ENCODE measurements around the gene TCFL5. TPM values are rescaled to one million over a fixed set of nuclear protein-coding genes. Genes with fewer than 3 reads are reported as not detected.

The TCFL5 gene
- total and polyA plus RNA-seq, 12 donors, result 3.5 to 12.0 (median 5.5) TPM

DNA sequence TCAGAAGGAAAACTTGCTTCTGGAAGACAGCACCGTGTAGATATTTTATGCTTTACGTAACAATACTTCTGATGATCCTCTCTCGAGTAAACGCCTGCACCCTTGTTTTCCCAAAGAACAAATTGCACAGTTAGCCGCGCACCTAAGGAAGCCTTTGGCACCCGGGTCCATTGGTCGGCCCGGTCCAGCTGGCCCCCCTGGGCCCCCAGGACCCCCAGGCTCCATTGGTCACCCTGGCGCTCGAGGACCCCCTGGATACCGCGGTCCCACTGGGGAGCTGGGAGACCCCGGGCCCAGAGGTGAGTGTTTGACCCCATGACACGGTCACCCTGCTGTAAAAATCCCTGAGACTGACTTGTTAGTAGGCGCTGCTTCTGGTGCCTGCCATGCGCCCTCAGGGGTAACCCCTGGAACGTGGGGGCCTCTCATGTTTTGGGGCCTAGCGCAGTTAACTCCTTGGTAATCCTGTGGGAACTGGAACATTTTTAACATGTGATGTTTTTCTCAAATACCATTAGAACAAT, 24.6 kb downstream of the TCFL5 start:
- H3K27ac ChIP-seq, result no peak overlapping the region
- 75 to 90% (median 86%) methylated on average over 17 to 19 of the region's 19 CpGs for WGBS, 4 donors
- intact Hi-C loops (cut with DNase I), result no loop called here
- no peak overlapping the region for H3K4me3 ChIP-seq
- TF ChIP-seq POLR2A (IDR thresholded peaks at IDR 0.05), result no peak
- TF ChIP-seq, protein P1, sequence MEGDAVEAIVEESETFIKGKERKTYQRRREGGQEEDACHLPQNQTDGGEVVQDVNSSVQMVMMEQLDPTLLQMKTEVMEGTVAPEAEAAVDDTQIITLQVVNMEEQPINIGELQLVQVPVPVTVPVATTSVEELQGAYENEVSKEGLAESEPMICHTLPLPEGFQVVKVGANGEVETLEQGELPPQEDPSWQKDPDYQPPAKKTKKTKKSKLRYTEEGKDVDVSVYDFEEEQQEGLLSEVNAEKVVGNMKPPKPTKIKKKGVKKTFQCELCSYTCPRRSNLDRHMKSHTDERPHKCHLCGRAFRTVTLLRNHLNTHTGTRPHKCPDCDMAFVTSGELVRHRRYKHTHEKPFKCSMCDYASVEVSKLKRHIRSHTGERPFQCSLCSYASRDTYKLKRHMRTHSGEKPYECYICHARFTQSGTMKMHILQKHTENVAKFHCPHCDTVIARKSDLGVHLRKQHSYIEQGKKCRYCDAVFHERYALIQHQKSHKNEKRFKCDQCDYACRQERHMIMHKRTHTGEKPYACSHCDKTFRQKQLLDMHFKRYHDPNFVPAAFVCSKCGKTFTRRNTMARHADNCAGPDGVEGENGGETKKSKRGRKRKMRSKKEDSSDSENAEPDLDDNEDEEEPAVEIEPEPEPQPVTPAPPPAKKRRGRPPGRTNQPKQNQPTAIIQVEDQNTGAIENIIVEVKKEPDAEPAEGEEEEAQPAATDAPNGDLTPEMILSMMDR (IDR thresholded peaks at IDR 0.05), result no peak
- no peaks in the 10 kb centered on the region for H3K36me3 ChIP-seq (replicated peaks in 1 of 2)
- no peaks in the 10 kb centered on the region for H3K4me1 ChIP-seq (replicated peaks in 1 of 2)
- no peaks in the 10 kb centered on the region for H3K9me3 ChIP-seq (replicated peaks in 1 of 3)
- no peaks in the 10 kb centered on the region for H3K27me3 ChIP-seq
- no peak for DNase-seq

DNA sequence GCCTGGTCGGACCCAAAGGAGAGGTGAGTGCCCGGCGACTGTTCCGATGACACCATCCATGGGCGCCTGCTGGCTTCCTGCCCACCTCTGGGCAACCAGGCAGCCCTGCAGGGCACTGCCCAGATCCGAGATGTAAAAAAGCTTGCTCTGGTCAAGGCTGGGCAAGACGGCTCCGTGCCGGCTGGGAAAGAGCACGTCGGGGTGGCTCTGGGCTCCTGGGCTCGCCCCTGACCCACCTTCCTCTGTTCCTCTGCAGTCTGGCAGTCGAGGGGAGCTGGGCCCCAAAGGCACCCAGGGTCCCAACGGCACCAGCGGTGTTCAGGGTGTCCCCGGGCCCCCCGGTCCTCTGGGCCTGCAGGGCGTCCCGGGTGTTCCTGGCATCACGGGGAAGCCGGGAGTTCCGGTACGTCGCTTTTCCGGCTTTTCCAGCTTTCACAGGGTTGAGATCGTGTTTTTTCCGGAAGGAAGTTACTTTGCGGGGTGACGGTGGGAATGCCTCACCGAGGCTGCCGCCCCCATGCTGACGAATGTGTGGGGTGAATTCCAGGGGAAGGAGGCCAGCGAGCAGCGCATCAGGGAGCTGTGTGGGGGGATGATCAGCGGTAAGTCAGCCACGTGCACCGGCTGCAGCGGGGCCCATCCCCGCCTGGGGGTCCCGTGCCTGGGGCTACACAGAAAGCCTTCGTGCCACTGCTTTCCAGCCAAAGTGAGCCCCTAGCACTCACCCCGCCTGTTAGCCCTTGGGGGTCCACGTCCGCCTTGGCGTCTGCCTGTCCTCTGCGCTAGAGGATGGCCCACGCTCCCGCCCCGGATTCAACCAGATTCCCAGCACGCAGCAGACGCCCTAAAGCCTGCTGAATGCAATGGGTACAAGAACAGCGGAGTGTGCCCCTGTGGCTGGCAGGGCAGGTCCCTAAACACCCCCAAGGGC, 25.4 kb downstream of the TCFL5 start:
- peak in 3 of 7 donors; percentile 9 to 13 (median 13) for DNase-seq
- Histone ChIP-seq H3K9me3 (replicated peaks in 1 of 3) (no peaks in the 10 kb centered on the region), H3K4me1 (replicated peaks in 1 of 2) (no peaks in the 10 kb centered on the region), H3K27me3 (no peaks in the 10 kb centered on the region), H3K4me3 (no peak overlapping the region), H3K36me3 (replicated peaks in 1 of 2) (no peaks in the 10 kb centered on the region), H3K27ac (no peak overlapping the region)
- intact Hi-C loops (cut with DNase I), result no loop called here
- 58 to 79% (median 78%) methylated on average over 29 to 52 of the region's 52 CpGs for WGBS, 4 donors
- TF ChIP-seq POLR2A (IDR thresholded peaks at IDR 0.05), result no peak
- TF ChIP-seq, protein P1 (IDR thresholded peaks at IDR 0.05), result no peak

DNA sequence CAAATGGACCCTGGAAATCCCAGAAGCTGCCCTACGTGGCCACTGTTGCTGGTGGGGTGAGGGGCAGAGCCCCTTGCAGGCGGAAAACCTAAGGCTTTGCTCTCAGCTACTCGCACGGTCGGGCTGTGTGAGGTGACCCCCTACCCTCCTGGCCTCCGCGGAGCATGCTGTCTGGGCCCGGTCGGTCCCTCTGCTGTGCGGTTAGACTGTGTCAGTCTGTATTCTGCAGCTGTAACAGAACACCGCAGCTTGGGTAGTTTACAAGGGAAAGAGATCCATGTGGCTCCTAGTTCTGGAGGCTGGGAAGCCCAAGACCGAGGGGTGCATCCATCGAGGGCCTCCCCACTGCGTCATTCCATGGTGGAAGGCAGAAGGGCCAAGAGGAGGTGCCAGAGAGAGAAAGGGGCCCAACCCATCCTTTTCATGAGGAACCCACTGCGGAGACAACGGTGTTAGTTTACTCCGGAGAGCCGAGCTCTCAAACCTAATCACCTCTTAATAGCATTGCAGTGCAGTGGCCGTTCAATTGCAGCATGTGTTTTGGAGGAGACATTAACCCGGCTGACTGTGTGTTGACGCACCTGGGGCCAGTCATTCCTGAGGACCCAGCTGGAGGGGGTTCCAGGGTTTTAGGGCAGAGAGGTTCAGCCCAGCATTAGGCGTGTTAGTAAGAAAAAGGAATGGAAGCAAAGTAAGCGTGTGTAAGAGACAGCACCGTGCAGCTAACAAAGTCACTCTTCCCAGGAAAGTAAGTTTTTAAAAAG, 26.5 kb downstream of the TCFL5 start:
- TF ChIP-seq, protein P1 (IDR thresholded peaks at IDR 0.05), result no peak
- TF ChIP-seq POLR2A (IDR thresholded peaks at IDR 0.05), result no peak
- no peaks in the 10 kb centered on the region for H3K36me3 ChIP-seq (replicated peaks in 1 of 2)
- no peak overlapping the region for H3K4me3 ChIP-seq
- H3K4me1 ChIP-seq (replicated peaks in 1 of 2), result no peaks in the 10 kb centered on the region
- intact Hi-C loops (cut with DNase I), result no loop called here
- H3K27ac ChIP-seq, result no peak overlapping the region
- DNase-seq, result peak in 2 of 7 donors; percentile 9 to 10
- no peaks in the 10 kb centered on the region for H3K9me3 ChIP-seq (replicated peaks in 1 of 3)
- H3K27me3 ChIP-seq, result no peaks in the 10 kb centered on the region
- 84 to 90% (median 86%) methylated on average over 13 to 24 of the region's 24 CpGs for WGBS, 4 donors

DNA sequence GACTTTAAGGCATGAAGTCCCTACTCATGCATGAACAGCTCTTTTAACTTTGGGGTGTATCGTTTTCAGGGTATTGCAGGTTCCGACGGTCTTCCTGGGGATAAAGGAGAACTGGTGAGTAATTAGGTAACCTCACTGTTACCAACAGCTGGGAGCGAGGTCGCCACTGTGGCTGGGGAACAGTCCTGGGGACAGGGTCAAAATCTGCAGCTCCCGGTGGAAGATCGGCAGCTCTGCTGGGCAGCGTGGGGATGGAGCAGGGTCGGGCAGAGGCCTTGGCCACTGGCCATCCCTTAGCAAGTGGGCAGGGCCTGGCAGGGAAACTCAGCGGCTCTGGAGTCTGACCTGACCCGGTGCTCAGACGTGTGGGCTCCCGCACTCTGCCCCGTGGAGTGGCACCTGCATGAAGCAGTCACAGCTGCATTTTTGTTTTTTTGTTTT, 28.7 kb downstream of the TCFL5 start:
- Histone ChIP-seq H3K9me3 (replicated peaks in 1 of 3) (no peaks in the 10 kb centered on the region), H3K27me3 (no peaks in the 10 kb centered on the region), H3K4me1 (replicated peaks in 1 of 2) (no peaks in the 10 kb centered on the region), H3K27ac (peak overlapping the region in 1 of 5 donors; percentile 42), H3K36me3 (replicated peaks in 1 of 2) (no peaks in the 10 kb centered on the region), H3K4me3 (no peak overlapping the region)
- TF ChIP-seq POLR2A (IDR thresholded peaks at IDR 0.05), result no peak
- TF ChIP-seq, protein P1 (IDR thresholded peaks at IDR 0.05), result no peak
- DNase-seq, result peak in 5 of 7 donors; percentile 14 to 72 (median 50)
- 32 to 71% (median 45%) methylated on average over 12 to 14 of the region's 14 CpGs for WGBS, 4 donors
- intact Hi-C loops (cut with DNase I), result no loop called here

Measured in adrenal gland (tissue), 12 donors.